ENCODE data around the gene MUC12. TPM values are rescaled to one million over a fixed set of nuclear protein-coding genes. Genes with fewer than 3 reads are reported as not detected.
"Not testable (repeated sequence)": the region's sequence is repeated elsewhere in the genome, so short reads cannot be mapped to it uniquely, and the experiment has no call there.

MUC12 gene
- total and polyA plus RNA-seq, 2 of the 4 experiments (the other 2 are of a cell fraction), result 4.0 TPM; not detected in 1

DNA sequence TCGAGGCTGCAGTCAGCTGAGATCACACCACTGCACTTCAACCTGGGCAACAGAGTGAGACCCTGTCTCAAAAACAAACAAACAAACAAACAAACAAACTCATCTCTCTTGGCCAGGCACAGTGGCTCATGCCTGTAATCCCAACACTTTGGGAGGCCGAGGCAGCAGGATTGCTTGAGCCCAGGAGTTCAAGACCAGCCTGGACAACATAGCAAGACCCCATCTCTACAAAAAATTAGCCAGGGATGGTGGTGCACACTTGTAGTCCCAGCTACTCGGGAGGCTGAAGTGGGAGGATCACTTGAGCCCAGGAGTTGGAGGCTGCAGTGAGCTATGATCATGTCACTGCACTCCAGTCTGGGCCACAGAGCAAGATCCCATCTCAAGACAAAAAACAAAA is 95.8 kb downstream of the MUC12 start:
- H3K36me3 ChIP-seq (ENCODE audit: control insufficient read depth, insufficient read depth, low read length); H3K27ac ChIP-seq (ENCODE audit: insufficient read depth, low read length); H4K5ac ChIP-seq (ENCODE audit: low read depth, low read length); H3K56ac ChIP-seq (ENCODE audit: extremely low read depth, insufficient read depth, low read length); H3K14ac ChIP-seq (replicated peaks; ENCODE audit: low read depth, low read length); H3K9ac ChIP-seq (ENCODE audit: low read depth, low read length); CTCF ChIA-PET; H3K4me1 ChIP-seq (ENCODE audit: control insufficient read depth, insufficient read depth, low read length); H3K4me3 ChIP-seq (ENCODE audit: insufficient read depth, low read depth, low read length); H2BK20ac ChIP-seq (ENCODE audit: low read depth, low read length); ATAC-seq (ENCODE audit: low read depth); H2BK15ac ChIP-seq (ENCODE audit: low read depth, low read length); H3K9me1 ChIP-seq (ENCODE audit: insufficient read depth, low read length); intact Hi-C loops (cut with micrococcal nuclease); H2BK5ac ChIP-seq (ENCODE audit: low read depth, low read length, poor library complexity, severe bottlenecking); H2AK9ac ChIP-seq (replicated peaks; ENCODE audit: low read depth, low read length, poor library complexity); H2AFZ ChIP-seq (replicated peaks; ENCODE audit: low read length, poor library complexity); H3K4ac ChIP-seq (ENCODE audit: low read depth, low read length); H2AK5ac ChIP-seq (ENCODE audit: low read depth, low read length); H2BK120ac ChIP-seq (ENCODE audit: low read depth, low read length); H3K9me3 ChIP-seq (ENCODE audit: control insufficient read depth, insufficient read depth, low read length); H4K91ac ChIP-seq (ENCODE audit: insufficient read depth, low read depth, low read length); H4K20me1 ChIP-seq (ENCODE audit: insufficient read depth, low read length); DNase-seq; H3K79me1 ChIP-seq (ENCODE audit: low read depth in 1 of 2, low read length in 2 of 2); H4K8ac ChIP-seq (ENCODE audit: low read depth in 2 of 2, low read length in 2 of 2); dilution Hi-C loops (cut with HindIII; ENCODE audit: low sequenced_read_pairs, unreplicated experiment); POLR2A ChIA-PET (ENCODE audit: unreplicated experiment); H3K18ac ChIP-seq (ENCODE audit: low read depth, low read length); H3K23ac ChIP-seq (ENCODE audit: low read depth, low read length); BruUV-seq (replicated peaks); H3K4me2 ChIP-seq (ENCODE audit: low read depth, low read length): not testable (repeated sequence)
- in situ Hi-C loops (cut with MboI; ENCODE audit: low sequenced_read_pairs), result loop anchor here (25.0 kb wide), 1 partner anchor 353 kb away; the partner anchor contains the start of genes EPO and POP7
- no CpG with 5 or more reads among the region's 3 CpGs for WGBS, 2 experiments (ENCODE audit: extremely low coverage in 2 of 2, insufficient read length in 1 of 2)
- peaks cover 28% of the 10 kb centered on the region for H3K27me3 ChIP-seq (ENCODE audit: control insufficient read depth, insufficient read depth, low read length)

All from IMR-90 (cell line).